GM12874 (cell line): ENCODE data around the gene GRB2.

Experiments used
- TF ChIP-seq, protein P1 (sequence below): IDR thresholded peaks from 2 replicates; pipeline ENCODE4 v1.5.1; 2011; ENCODE audit warnings: low read depth, mild to moderate bottlenecking, control low read depth, low read length, moderate library complexity; ENCODE audit not compliant: insufficient read depth

GRB2 gene

DNA sequence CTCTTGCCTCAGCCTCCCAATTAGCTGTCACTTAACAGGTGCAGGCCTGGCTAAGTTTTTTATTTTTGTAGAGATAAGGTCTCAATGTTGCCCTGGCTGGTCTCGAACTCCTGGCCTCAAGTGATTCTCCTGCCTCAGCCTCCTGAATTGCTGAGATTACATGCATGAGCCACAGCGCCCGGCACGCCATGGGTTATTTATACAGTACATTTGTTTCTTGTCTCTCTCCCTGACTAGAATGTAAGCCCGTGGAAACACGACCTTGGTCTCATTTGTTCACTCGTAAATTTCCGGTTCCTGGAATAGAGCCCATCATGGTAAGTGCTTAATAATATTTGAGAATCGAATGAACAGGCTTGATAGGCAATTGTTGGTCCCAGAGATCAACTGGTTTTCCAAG, 118.3 kb downstream of the GRB2 start:
- TF ChIP-seq, protein P1, sequence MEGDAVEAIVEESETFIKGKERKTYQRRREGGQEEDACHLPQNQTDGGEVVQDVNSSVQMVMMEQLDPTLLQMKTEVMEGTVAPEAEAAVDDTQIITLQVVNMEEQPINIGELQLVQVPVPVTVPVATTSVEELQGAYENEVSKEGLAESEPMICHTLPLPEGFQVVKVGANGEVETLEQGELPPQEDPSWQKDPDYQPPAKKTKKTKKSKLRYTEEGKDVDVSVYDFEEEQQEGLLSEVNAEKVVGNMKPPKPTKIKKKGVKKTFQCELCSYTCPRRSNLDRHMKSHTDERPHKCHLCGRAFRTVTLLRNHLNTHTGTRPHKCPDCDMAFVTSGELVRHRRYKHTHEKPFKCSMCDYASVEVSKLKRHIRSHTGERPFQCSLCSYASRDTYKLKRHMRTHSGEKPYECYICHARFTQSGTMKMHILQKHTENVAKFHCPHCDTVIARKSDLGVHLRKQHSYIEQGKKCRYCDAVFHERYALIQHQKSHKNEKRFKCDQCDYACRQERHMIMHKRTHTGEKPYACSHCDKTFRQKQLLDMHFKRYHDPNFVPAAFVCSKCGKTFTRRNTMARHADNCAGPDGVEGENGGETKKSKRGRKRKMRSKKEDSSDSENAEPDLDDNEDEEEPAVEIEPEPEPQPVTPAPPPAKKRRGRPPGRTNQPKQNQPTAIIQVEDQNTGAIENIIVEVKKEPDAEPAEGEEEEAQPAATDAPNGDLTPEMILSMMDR: no peak

- TF ChIP-seq, protein P1: no peak
Measured at GRCh38 chr17:75285123-75285522, 120.4 kb downstream of the GRB2 start.

GRCh38 chr17:75277664-75278071, 127.8 kb downstream of the GRB2 start:
- TF ChIP-seq, protein P1: no peak

GRCh38 chr17:75273977-75274708, 131.3 kb downstream of the GRB2 start:
- TF ChIP-seq, protein P1: no peak

DNA sequence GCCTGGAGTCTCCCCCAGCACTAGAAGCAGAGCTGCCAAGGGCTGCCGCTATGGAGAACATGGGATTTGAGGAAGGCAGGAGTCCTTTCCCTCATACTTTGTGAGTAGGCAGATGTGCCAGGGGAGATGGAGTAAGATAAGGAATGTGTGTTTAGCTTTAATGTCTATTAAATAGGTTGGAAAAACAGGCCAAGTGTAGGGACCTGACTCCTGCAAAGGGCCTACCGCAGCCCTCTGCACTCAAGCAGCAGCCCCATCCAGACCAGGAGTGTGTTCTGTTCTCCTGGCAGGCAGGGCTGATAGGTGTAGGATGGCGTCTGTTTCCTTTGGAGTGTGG, 132.7 kb downstream of the GRB2 start:
- TF ChIP-seq, protein P1: no peak

DNA sequence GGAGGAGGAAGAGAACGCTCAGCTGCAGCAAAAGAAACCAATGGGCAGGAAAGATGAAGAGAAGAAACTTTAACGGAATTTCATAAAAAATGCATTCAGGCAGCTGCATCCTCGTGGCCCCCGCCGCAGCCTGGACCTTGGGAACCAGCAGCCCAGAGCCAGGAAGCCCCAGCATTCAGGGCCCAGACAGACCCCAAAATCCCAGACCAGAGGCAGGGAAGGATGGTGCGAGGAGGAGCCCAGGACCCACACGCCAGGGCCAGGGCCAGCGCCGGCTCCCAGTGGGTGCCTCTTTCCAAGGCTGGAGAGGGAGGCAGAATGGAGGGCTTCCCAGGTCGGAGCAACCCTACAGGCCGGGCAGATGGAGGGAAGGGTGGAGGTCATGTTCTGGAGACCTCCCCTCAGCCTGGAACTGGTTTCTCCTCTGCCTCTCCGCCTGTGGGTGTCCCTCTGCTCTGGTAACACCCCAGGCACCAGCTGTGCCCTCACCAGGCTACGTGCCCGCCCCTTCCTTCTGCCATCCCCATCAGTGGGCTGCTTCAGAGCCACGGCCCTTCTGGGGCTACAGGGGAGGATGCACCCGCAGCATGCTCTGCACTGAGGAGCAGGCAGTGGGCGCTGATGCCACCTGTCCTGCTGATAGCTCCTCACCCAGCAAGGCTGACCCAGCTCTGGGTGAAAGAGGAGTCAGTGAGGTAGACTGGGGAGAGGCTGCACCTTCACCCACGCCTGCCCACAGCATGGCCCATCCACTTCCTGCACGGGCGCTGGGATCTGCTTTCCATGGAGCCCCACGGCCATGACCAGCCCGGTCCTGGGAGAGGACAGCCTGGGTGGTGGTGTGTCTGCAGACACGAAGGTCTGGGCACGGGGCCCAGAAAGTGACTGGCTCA, 133.3 kb downstream of the GRB2 start:
- TF ChIP-seq, protein P1: peak; percentile 18; the same call in 1 of the 2 replicates

- TF ChIP-seq, protein P1: peak; percentile 85
Measured at GRCh38 chr17:75271233-75271954, 134.1 kb downstream of the GRB2 start.
